ENCODE measurements around the gene USP49. TPM values are rescaled to one million over a fixed set of nuclear protein-coding genes. Genes with fewer than 3 reads are reported as not detected.
A peak's percentile ranks its signal among the peaks of the same experiment; 100 is the strongest.

Gene USP49
- total and polyA plus RNA-seq, 2 experiments from 2014 or later = 5.0 to 8.5 TPM

DNA sequence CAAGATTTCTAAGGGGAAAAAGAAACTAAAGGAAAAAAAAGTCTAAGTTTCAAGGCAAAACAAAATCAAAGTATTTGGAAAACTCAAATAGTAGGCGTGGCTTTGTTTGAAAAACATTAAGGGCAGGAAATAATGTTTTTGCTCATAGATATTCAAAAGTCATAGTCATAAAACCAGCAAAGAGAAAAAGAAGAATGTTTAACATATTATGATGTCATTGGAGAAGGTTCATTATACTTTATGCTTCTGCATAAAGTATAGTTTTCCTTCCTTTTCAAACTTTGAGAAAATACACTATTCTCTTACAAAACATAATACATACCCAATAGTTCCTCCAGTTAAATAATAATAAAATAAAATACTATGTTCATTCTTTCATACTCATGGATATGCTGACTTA is 13.7 kb downstream of the USP49 start:
- Histone ChIP-seq H3K4me1 (ENCODE audit: low read depth) (no peaks in the 10 kb centered on the region), H3K36me3 (no peaks in the 10 kb centered on the region), H3K9me3 (ENCODE audit: low read depth) (no peaks in the 10 kb centered on the region), H3K4me3 (no peak overlapping the region), H3K27ac (no peak overlapping the region), H3K27me3 (no peaks in the 10 kb centered on the region)
- TF ChIP-seq, protein P1, sequence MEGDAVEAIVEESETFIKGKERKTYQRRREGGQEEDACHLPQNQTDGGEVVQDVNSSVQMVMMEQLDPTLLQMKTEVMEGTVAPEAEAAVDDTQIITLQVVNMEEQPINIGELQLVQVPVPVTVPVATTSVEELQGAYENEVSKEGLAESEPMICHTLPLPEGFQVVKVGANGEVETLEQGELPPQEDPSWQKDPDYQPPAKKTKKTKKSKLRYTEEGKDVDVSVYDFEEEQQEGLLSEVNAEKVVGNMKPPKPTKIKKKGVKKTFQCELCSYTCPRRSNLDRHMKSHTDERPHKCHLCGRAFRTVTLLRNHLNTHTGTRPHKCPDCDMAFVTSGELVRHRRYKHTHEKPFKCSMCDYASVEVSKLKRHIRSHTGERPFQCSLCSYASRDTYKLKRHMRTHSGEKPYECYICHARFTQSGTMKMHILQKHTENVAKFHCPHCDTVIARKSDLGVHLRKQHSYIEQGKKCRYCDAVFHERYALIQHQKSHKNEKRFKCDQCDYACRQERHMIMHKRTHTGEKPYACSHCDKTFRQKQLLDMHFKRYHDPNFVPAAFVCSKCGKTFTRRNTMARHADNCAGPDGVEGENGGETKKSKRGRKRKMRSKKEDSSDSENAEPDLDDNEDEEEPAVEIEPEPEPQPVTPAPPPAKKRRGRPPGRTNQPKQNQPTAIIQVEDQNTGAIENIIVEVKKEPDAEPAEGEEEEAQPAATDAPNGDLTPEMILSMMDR (IDR thresholded peaks at IDR 0.05; ENCODE audit: low read depth, low read length) = no peak
- no peak for DNase-seq (ENCODE audit: low read depth in 1 of 2, low spot score in 1 of 2)

DNA sequence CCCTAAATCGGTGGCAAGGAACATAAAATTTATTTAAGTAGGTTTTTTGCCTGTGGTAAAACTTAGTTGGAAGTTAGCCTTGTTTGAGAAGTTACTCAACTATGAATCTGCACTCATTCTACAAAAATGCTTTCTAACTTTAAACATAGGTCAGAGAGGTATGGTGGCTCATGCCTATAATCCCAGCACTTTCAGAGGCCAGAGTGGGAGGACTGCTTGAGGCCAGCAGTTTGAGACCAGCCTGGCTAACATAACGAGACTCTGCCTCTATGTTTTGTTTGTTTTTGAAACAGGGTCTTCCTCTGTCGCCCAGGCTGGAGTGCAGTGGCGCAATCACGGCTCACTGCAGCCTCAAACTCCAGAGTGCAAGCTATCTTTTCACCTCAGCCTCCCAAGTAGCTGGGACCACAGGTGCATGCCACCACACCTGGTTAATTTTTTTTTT is 16.2 kb downstream of the USP49 start:
- H3K27me3 ChIP-seq = no peaks in the 10 kb centered on the region
- no peaks in the 10 kb centered on the region for H3K36me3 ChIP-seq
- H3K9me3 ChIP-seq (ENCODE audit: low read depth) = no peaks in the 10 kb centered on the region
- no peak overlapping the region for H3K4me3 ChIP-seq
- no peak overlapping the region for H3K27ac ChIP-seq
- TF ChIP-seq, protein P1 (IDR thresholded peaks at IDR 0.05; ENCODE audit: low read depth, low read length) = no peak
- DNase-seq (ENCODE audit: low read depth in 1 of 2, low spot score in 1 of 2) = peak in 1 of 2 donors; percentile 9
- H3K4me1 ChIP-seq (ENCODE audit: low read depth) = no peaks in the 10 kb centered on the region

DNA sequence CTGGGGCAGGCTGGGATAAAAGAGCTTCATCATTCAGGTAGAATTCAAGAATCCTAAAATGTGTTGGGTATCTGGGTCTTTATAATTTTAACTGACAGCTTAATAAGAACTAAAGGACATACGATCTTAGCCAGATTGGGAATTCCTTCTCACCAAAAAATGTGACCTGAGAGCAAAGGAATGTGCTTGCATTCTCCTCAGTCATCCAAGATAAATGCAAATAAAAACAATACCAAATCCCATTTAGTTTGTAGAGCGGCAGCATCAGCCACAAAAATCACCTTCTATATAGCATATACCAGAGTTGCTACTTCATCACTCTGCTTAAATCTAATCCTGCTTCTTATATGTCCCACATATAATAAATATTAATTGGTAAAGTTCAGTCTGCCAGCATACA is 16.9 kb downstream of the USP49 start:
- Histone ChIP-seq H3K4me1 (ENCODE audit: low read depth) (no peaks in the 10 kb centered on the region), H3K4me3 (no peak overlapping the region), H3K27ac (peak overlapping the region; percentile 22), H3K9me3 (ENCODE audit: low read depth) (no peaks in the 10 kb centered on the region), H3K27me3 (no peaks in the 10 kb centered on the region), H3K36me3 (no peaks in the 10 kb centered on the region)
- TF ChIP-seq, protein P1 (IDR thresholded peaks at IDR 0.05; ENCODE audit: low read depth, low read length) = no peak
- DNase-seq (ENCODE audit: low read depth in 1 of 2, low spot score in 1 of 2) = peak in 1 of 2 donors; percentile 29

DNA sequence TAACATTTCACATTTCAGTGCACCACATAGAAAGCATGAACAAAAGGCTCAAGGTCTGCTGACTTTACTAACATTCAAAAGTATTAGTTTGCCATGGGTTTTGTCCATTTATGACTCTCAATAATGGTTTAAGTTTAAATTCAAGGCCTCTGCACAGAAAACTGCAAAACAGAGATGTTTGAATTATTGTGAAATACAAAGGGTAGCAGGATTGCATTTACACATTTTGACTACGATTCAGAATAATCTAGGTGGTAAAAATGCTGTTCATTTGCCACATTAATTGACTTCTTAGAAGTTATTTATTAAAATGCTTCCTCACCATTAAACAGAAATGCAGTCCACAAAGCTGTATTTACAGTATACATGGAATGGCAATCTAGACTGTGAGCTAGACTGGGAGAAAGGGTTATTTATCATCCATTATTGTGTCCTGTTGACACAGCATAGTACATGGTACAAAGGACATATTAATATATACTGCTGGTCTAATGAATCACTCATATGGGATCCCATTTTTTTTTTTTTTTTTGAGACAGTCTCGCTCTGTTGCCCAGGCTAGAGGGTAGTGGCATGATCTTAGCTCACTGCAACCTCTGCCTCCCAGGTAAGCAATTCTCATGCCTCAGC is 18.0 kb downstream of the USP49 start:
- no peaks in the 10 kb centered on the region for H3K9me3 ChIP-seq (ENCODE audit: low read depth)
- H3K27me3 ChIP-seq = no peaks in the 10 kb centered on the region
- no peak overlapping the region for H3K27ac ChIP-seq
- TF ChIP-seq, protein P1 (IDR thresholded peaks at IDR 0.05; ENCODE audit: low read depth, low read length) = no peak
- no peak for DNase-seq (ENCODE audit: low read depth in 1 of 2, low spot score in 1 of 2)
- H3K36me3 ChIP-seq = no peaks in the 10 kb centered on the region
- H3K4me1 ChIP-seq (ENCODE audit: low read depth) = no peaks in the 10 kb centered on the region
- no peak overlapping the region for H3K4me3 ChIP-seq

DNA sequence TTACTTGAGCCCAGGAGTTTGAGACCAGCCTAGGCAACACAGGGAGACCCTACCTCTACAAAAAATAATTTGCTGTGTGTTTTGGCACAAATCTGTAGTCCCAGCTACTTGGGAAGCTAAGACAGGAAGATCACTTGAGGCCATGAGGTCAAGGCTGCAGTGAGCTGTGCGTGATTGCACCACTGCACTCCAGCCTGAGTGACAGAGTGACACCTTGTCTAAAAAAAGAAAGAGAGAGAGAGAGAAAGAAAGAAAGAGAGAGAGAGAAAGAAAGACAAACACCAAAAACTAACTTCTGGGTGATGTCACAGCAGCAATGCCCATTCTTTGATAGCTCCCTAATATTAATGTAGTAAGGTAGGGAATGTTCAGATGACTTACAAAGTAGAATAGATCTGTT is 20.4 kb downstream of the USP49 start:
- H3K9me3 ChIP-seq (ENCODE audit: low read depth) = no peaks in the 10 kb centered on the region
- no peaks in the 10 kb centered on the region for H3K27me3 ChIP-seq
- H3K4me3 ChIP-seq = no peak overlapping the region
- TF ChIP-seq, protein P1 (IDR thresholded peaks at IDR 0.05; ENCODE audit: low read depth, low read length) = no peak
- no peaks in the 10 kb centered on the region for H3K4me1 ChIP-seq (ENCODE audit: low read depth)
- no peaks in the 10 kb centered on the region for H3K36me3 ChIP-seq
- DNase-seq (ENCODE audit: low read depth in 1 of 2, low spot score in 1 of 2) = no peak
- no peak overlapping the region for H3K27ac ChIP-seq

All from cardiac muscle cell (in vitro differentiated cells and primary cell).